Measurements from ENCODE around the gene C12orf57.

- no peak for TF ChIP-seq CTCF (conservative IDR thresholded peaks at IDR 0.05; ENCODE audit: low read depth in 2 of 2)
- TF ChIP-seq EZH2 (IDR thresholded peaks at IDR 0.05; ENCODE audit: low read depth, unreplicated experiment), result no peak
- no peak for TF ChIP-seq ETS1 (IDR thresholded peaks at IDR 0.05)
- TF ChIP-seq POLR2AphosphoS5 (IDR thresholded peaks at IDR 0.05; ENCODE audit: low read depth), result no peak
Observed at GRCh38 chr12:6928022-6928702, 15.7 kb upstream of the C12orf57 start.
